Posterior vena cava (tissue), 2 donors: Measurements from ENCODE around the gene ADAMTS7. TPM values are rescaled to one million over a fixed set of nuclear protein-coding genes. Genes with fewer than 3 reads are reported as not detected.
"Not testable (repeated sequence)": the region's sequence is repeated elsewhere in the genome, so short reads cannot be mapped to it uniquely, and the experiment has no call there.

Experiments
- DNase-seq: peaks from one replicate; pipeline ENCODE4 v3.0.0-alpha.2; 2020; ENCODE audit warnings: low spot score
- intact Hi-C, 2 donors: fragments of 100-400 bp; cut with DNase I; formaldehyde crosslinking; loops; one replicate each; pipeline versions ENCODE4 v1.14.1 to v1.14.2; 2022 to 2023
- total RNA-seq, 2 donors: library from RNA; stranded (reverse); fragmentation: NEBNext Ultra II Directional; extraction: Animal tissue kit (Norgen Biotek cat#: 25700); gene quantifications; one replicate each; pipeline ENCODE4 v1.2.1, GENCODE V29; 2021
- donor health status: DM: yes; HTN: yes; CAD: no.
- donor health status: DM: yes; HTN: yes; CAD: no.

The ADAMTS7 gene
- total RNA-seq, 2 donors from 2014 or later = 6.7 to 8.9 TPM

DNA sequence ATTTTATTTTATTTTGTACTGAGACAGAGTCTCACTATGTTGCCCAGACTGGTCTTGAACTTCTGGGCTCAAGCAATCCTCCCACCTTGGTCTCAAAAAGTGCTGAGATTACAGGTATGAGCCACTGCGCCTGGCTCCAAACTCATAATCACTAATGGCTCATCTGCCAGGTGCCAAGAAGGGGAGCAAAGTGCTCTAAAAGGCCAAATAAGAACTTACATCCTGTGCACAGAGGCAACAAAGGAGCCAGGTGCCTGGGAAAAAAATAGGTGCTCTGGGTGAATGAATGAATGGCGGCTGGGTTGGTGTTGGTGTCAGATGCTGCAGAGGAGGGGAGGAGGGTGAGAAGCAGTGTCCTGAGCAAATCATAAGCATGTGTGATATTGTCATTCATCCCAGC, 25.9 kb upstream of the ADAMTS7 start:
- DNase-seq = no peak
- intact Hi-C loops = no loop called here

DNA sequence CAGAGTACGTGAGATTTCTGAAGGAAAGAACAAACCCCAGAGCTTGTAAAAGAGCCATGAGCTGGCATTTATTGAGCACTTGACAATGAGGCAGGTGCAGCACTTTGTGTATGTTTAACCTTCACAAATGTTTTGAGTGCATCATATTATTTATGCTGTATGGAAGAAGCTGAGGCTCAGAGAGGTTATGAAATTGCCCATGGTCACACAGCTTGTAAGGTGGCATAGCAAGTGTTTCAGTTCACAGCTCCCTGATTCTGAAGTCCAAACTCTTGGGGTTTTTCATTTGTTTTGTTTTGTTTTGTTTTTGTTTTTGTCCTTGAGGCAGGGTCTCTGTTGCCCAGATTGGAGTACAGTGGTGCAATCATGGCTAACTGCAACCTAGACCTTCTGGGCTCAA, 25.1 kb upstream of the ADAMTS7 start:
- intact Hi-C loops = no loop called here
- DNase-seq = no peak

DNA sequence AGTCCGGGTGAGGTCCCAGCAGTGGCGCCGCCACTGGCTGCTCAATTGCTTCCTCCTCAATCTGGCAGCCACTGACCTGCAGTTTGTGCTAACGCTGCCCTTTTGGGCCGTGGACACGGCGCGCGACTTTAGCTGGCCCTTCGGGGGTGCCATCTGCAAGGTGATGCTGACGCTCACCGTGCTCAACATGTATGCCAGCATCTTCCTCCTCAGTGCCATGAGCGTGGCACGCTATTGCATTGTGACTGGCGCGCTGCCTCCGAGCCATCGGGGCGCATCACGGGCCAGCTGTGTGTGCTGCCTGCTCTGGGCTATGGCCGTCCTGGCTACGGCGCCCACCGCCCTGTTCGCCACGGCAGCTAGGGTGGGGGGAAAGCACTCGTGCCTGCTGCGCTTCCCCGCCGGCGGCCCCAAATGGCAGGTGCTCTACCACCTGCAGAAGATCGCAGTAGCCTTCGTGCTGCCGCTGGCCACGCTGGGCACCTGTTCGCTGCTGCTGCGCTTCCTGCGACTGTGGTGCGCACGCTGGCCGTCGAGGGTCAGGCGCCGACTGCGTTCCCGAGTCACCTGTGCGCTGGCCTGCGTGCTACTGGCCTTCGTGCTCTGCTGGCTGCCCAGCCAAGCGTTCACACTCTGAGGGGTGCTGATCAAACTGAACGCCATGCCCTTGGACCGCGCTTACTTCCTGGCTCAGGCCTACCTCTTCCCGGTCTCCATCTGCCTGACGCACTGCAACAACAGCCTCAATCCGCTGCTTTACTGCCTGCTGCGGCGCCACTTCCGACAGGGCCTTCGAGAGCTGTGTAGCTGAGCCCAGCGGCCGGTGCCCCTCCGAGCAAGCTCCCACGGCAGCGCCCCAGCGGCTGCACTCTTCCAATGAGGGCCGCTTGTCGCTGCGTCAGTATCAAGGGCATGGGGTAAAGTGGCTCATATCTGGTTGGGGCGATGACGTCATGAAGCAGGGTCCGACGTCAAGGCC, 20.3 kb upstream of the ADAMTS7 start:
- no peak for DNase-seq
- intact Hi-C loops = no loop called here

DNA sequence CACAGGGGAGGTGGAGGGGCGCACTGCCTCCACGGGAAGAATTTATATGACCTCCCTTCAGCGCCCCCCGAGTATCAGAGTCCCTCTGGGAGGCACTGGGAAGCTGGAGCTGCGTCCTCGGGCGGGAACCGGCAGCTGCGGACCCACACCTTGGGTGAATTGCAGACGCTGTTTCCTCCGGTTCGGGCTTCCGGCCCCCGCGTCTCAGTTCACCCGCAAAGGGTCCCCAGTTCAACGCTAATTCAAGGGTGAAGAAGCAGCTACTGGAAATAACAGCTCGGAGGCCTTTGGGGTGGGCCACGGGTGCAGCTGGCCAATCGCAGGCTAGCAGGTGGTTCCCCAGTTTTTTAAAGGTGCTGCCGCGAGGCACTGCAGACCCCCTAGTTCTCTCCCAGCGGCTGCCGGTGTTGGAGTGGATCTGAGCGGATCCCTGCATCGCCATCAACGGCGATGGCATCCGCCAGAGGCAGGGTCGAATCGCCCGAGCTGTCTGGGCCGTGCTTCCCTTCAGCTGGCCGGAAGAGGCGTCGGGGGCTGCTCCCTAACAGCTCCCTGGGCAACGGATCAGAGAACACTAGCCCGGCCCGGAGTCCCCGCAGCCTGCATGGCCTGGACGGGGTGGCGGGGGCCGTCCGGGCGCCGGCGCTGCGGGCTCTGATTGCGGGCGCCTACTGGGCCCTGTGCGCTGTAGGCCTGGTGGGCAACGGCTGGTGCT, 19.4 kb upstream of the ADAMTS7 start:
- DNase-seq = no peak
- intact Hi-C loops = no loop called here

DNA sequence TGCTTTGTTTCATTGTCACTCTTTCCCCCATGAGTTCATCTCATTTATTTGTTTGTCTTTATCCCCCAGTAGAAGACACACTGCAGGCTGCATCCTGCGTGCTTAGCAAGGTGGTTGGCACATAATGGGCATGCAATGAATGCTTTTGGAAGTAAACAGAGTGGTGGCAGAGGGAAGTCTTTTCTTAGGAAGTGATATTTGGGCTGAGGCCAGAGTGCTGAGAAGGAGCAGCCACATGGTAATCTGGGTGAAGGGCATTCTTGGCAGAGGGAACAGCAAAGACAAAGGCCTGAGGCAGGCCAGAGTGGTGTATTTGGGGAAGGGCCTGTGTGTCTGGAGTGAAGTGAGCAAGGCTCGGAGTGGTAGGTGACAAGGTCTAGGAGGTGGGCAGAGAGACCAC, 17.7 kb upstream of the ADAMTS7 start:
- intact Hi-C loops = no loop called here

DNA sequence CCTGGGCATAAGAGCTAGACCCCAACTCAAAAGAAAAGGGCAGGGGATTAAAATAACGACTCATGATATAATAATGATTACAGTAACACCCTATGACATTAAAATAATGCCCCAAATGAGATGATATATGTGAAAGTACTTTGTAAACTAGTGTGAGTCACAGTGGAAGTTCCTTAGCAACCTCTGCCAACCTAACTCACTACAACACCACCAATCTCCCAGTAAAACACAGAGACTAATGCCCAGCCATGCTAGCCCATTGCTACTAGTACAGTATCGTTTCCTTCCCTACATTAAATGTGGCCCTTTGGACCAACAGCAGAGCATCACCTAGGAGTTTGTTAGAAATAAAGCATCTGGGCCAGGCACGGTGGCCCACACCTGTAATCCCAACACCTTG, 11.2 kb upstream of the ADAMTS7 start:
- intact Hi-C loops = no loop called here
- DNase-seq = no peak

More for the DNA sequence above, 17.7 kb upstream of the ADAMTS7 start:
- no peak for DNase-seq

DNA sequence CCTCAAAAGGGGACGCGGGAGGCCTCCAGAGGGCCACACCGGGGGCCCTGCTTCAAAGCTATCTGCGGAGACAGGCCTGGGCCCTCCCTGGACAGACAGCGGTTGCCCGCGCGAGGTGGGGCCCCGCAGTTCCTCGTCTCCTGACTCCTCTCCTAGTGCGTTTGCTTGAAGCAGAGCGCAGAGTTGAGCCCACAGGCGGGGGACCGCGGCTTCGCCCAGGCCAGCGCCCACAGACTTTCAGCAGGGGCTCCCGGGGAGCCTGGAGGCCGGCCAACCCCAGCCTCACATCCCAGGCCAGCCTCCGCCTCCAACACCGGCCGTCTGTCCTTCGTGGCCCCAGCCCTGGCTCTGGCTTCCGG, 540 bp upstream of the ADAMTS7 start:
- intact Hi-C loops = loop anchor here in 1 of 2 donors (5.0 kb wide), 1 partner anchor 1030 kb away; no protein-coding TSS in a partner anchor
- no peak for DNase-seq

DNA sequence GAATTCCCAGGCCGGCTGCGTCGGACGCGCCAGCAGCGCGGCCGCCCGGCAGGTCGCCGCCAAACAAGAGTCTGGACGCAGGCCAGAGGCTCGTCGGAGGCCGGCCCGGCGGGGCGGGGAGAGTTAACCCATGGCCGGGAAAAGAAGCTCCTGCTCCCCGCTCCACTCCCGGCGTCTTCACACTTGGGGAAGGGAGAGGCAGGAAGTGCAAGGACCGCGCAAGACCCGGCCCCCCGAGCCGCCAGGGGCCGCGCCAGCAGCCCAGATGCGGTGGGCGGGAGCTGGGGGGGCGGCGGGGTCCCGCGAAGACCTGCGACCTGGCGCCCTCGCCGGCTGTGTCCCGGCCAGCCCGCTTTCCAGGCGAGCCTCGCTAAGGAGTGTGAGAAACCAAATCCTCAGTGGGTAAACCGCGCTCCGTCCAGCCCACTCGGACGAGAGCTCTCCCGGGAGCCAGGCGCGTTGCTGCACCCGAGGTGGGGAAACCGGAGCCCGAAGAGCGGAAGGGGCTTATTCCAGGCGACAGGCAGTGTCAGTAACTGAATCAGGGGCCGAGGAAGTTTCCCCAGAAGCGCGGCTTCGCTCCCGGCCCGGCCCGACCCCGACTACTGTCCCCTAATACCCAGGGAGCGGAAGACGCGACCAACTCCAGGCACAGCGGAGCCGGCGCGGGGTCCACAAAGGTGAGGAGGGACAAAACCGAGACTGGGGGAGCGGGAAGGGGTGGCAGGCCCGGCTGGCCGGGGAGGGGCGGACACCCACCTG, 721 bp downstream of the ADAMTS7 start:
- intact Hi-C loops = loop anchor here in 1 of 2 donors (5.0 kb wide), 1 partner anchor 1028 kb away; no protein-coding TSS in a partner anchor

DNA sequence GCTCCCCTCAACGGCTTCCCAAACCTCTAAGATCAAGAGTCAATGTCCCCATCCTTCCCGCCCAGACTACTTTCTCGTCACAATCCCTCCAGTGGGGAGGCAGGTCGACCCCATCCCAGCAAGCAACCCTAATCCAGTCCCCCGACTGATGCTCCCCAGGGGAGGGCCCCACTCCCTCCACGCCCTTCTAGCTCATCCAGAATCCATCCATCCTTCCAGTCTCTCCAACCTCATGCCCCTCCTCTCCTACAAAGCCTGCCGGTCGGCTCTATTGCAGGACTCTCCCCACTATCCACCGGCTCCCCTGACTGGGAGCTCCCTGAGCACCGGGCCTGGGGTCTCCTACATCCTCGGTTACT, 1.3 kb downstream of the ADAMTS7 start:
- intact Hi-C loops = loop anchor here in 1 of 2 donors (5.0 kb wide), 1 partner anchor 1028 kb away; no protein-coding TSS in a partner anchor
- DNase-seq = no peak

More for the DNA sequence above, 721 bp downstream of the ADAMTS7 start:
- DNase-seq = no peak

DNA sequence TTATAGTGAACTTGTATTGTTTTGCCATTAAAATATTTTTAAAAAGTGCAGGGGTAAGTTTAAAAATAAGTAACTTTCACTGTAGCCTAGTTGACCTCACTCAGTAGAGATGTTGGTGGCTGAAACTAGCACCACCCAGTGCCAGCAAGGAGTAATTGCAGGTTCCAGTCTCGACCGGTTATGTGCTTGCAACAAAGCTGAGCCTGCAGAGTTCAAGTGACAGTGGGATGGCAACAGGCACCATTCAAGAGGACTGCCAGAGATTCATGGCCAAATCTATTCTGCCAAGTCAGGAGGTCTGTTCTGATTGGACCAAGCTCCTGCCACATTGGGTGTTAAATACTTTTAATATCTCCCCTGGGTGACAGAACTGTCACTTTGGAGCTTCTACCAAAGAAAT, 2.7 kb downstream of the ADAMTS7 start:
- intact Hi-C loops = no loop called here
- DNase-seq = no peak

DNA sequence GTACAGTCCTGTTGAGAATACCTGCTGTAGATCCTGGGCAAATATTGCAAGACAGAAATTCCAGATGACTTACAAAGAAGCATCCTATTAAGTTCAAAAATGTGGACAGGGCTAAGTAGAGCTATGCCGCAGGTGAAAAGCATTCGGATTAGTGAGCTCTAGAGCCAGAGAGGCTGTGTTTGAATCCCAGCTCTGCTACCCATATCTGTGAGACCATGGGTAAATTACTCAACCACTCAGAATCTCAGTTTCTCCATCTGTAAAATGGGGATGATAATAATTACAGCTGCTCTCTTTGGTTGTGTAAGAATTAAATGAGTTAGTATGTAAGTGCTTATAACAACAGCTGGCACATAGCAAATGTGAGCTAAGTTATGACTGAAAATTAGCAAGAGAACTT, 3.9 kb downstream of the ADAMTS7 start:
- intact Hi-C loops = no loop called here
- no peak for DNase-seq

DNA sequence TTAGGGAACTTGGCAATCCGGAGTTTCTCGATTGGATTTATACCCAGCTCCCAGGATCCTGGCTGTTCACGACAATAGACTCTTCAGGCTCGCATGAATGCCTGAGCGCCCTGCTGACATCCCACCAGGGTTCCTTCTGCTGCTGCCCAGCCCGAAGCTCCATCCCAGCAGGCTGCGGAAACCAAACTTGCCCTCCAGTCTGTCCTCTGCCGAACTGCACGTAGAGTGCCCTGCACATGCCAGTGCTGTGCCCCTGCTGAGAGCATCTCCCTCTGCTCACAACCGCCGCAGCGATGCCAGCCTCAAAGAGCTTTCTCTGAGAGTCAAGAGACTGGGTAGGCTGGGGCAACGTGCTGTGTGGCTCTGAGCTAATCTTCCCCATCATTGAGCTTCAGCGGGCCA, 6.9 kb downstream of the ADAMTS7 start:
- no peak for DNase-seq
- intact Hi-C loops = no loop called here

DNA sequence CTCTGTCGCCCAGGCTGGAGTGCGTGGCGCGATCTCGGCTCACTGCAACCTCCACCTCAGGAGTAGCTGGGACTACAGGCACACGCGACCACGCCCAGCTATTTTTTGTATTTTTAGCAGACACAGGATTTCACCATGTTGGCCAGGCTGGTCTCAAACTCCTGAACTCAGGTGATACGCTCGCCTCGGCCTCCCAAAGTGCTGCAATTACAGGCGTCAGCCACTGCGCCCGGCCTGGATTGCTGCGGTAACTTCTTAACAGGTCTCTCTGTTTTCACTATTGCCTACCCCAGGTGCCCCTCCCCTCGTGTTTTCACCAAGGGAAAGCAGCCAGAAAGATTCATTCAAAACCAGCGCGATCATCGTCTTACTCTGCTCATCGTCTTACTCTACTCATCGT, 10.5 kb downstream of the ADAMTS7 start:
- intact Hi-C loops = no loop called here
- DNase-seq = peak; percentile 18

DNA sequence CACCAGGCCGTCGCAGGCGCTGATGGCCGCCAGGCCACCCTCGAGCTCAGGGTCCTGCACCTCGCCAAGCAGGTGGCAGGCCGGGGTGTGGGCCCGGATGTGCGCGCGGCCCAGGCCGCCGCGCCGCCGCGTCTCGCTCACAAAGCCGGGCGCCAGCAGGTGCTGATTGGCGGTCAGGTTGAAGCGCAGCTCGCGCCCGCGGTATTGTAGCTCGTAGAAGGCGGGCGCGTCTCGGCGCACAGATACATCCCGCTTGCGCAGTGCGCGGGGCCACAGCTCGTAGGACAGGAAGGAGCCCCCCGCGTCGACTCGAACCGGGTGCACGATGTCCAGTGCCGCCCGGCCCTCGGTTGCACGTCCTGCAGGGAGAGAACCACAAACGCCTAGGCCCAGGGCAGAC, 11.1 kb downstream of the ADAMTS7 start:
- intact Hi-C loops = no loop called here
- DNase-seq = no peak

DNA sequence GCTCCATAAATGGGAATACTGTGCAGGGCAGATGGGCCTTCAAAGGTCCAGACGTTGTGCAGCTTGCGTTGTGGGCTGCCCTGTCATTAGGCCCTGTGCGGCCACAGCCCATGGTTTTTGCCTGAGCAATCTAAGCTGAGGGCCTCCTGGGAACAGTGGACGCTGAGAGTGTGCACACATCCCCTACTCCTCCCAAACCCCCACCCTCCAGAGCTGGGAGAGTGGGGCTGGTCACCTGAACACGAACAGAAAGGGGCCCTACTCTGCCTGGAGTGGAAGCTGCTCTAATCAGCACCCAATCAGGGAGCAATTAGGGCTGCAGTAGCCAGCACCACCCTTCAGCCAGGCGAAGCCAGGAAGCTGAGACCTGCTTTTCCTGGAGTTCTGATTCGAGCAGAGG, 12.2 kb downstream of the ADAMTS7 start:
- intact Hi-C loops, DNase-seq: not testable (repeated sequence)

DNA sequence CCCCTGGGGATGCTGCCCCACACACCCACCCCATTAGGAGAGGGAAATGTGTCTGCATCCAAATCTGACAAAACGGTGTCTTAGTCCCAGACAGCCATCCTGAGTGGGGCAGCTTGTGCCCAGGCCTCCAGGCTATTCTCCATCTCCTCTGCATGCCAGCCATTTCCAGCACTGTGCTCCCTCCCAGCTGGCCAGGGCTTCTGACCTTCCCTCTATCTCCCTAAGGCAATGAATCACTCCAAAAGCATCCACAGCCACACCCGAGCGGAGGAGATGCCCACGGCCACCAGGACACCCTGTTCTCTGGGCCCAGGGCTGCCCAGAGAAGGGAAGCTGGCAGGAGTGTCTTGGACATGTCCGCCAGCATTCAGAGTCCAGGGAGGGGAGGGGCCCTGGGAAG, 12.9 kb downstream of the ADAMTS7 start:
- intact Hi-C loops, DNase-seq: not testable (repeated sequence)

DNA sequence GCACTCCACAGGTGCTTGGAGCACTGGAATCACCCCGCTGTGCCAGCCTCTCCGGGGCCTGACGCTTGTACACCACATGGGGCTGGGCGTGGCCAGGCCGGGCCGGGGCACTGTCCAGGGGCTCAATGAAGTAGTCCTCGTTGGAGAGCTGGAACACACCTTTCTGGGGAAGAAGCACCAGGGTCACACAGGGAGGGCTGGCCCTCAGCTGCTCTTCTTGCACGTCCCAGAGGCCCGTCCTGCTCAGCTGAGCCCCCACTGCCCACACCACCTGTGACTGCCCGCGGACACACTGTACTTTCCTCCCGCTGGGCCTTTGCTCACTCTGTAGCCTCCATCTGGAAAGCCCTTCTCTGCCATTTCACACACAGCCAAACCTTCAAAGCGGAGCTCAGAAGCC, 13.3 kb downstream of the ADAMTS7 start:
- no peak for DNase-seq
- intact Hi-C loops = no loop called here

DNA sequence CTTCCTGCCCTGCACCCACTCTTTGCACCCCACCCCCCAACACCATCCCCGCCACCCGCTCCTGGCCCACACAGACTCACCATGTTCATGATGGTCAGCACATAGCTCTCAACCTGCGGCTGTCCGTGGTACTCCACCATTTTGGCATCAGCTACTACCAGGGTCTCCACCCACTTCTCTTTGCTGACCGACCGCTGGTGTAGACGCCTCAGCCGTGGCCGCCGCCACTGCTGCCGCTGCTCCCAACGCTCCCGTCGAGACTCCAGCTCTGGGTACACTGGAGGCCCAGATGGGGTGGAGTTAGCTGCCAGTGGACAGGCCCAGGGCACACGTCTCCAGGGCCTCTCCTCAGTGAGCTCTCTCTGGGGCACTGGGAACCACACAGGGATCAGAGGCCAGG, 14.8 kb downstream of the ADAMTS7 start:
- intact Hi-C loops = no loop called here

DNA sequence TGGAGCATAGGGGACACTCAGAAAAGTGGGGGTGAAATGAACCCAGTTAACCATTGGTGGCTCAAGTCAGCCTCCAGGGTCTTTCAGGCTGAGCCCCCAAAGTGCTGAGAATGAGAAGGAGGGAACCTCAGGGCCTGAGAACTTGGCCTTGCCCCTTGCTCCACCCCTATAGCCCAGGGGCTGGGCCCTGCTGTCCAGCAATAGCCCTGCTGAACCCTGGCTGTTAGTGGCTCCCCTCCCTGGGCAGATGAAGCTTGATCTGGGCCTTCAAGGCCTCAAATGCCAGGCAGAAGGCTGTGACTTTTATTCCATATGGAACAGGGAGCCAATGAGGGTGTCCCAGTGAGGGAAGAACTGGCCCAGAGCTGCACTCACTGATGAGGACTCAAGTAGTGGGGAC, 16.2 kb downstream of the ADAMTS7 start:
- intact Hi-C loops = no loop called here

More for the DNA sequence above, 14.8 kb downstream of the ADAMTS7 start:
- peak; percentile 59 for DNase-seq

DNA sequence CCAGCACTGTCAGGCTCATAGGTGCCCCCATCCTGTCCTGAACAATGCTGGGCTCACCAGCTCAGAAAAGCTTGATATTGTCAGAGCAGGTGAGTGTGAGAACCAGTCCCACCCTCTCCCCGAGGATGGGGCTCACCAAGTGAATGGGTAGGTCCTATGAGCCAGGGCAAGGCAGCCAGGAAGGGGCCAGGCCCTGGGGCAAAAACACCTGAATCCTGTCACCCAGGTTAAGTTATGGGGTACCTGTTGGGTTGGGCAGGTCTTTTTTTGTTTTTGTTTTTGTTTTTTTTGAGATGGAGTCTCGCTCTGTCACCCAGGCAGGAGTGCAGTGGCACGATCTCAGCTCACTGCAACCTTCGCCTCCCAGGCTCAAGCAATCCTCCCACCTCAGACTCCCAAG, 16.8 kb downstream of the ADAMTS7 start:
- DNase-seq, intact Hi-C loops: not testable (repeated sequence)

More for the DNA sequence above, 16.2 kb downstream of the ADAMTS7 start:
- no peak for DNase-seq
